Epithelial cell of esophagus (primary cell): ENCODE results near the gene SFMBT1.

ENCODE experiments used
- DNase-seq: peaks from one replicate; pipeline ENCODE4 v3.0.0; 2010; ENCODE audit warnings: low read depth
- H3K4me3 ChIP-seq: 2 replicates; pipeline ENCODE4 v1.5.1; 2011; ENCODE audit warnings: mild to moderate bottlenecking, low read length, control low read depth
- CTCF ChIP-seq: IDR thresholded peaks from 2 replicates; pipeline ENCODE4 v1.5.1; 2011; ENCODE audit warnings: low read depth, mild to moderate bottlenecking, low read length, control low read depth, inconsistent platforms; ENCODE audit not compliant: insufficient read depth; ENCODE audit errors: missing control alignments

Gene SFMBT1

DNA sequence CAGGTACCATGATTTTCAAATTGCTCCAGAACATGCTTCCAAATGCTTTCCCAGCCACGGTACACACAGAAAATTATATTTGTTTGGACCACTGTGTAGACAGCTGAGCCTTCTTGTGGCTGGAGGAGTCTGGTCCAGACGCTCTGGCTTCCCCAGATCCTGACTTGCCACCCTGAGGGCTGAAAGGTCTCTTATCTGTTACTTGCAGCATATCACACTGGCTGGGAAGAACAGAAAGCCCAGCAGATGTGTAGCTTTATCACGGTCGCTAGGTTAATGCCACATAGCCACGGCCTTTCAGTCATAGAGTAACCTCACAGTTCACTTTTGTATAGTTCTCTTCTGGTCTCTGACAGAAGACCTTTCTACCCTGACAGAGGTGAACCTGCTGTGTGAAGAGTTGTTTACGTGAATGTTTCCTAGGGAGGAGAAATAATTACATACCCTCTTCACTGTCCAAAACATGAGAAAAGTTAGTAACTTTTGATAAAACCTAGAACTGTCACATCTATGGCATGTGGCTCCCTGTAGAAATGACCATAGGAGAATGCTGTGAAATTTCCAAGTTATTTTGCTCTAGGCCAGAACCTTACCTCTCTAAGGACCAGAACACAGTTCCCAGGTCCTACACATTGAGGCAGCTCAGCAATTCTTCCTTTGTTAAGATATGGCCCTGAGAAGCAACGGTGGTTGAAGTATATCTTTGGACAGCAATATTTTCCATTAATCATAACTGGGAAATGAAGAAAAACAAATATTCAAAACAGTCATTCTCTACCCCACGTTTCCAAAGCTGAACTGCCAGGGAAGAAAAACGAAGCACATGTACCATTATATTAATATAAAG is 132.8 kb downstream of the SFMBT1 start:
- DNase-seq: no peak
- no peak overlapping the region for H3K4me3 ChIP-seq
- TF ChIP-seq CTCF: no peak

GRCh38 chr3:52910823-52911222 is 135.1 kb downstream of the SFMBT1 start:
- DNase-seq: no peak
- TF ChIP-seq CTCF: no peak
- no peak overlapping the region for H3K4me3 ChIP-seq

DNA sequence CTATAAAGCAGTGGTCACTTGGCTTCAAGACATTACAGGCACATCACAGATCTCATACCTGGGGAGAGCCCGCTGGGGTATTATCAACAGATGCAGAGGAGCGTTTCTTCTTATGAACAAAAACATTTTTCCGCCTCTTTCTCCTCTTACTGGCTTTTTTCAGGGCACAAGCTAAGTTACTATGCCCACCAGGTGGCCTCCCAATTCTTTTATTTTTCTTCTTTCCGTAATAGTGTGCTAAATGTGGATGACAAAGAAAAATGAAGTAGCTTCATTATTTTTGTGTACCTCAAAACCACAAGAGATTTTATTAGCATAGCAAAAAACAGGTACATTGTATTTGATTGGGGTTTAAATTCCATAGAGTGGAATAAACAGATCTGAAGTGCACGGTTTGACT is 138.4 kb downstream of the SFMBT1 start:
- TF ChIP-seq CTCF: no peak
- DNase-seq: no peak
- no peak overlapping the region for H3K4me3 ChIP-seq

DNA sequence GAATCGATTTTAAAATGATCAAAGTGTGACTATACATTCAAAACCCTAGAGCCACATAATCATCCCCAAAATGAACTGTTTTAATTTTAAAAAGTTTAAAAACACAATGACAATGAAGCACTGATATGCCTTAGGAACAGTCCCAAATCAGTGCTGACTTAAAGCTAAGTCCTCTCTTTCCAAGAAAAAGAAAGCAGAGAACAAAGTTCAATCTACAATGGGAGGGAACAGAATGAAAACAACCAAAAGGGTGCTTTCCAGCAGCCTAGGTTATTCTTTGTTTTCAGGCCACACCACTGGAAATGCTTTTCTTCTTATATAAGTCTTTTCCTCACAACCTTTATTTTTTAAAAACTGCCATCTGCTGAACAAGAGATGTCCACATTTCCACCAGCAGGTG is 141.3 kb downstream of the SFMBT1 start:
- no peak for DNase-seq
- no peak overlapping the region for H3K4me3 ChIP-seq
- TF ChIP-seq CTCF: no peak

DNA sequence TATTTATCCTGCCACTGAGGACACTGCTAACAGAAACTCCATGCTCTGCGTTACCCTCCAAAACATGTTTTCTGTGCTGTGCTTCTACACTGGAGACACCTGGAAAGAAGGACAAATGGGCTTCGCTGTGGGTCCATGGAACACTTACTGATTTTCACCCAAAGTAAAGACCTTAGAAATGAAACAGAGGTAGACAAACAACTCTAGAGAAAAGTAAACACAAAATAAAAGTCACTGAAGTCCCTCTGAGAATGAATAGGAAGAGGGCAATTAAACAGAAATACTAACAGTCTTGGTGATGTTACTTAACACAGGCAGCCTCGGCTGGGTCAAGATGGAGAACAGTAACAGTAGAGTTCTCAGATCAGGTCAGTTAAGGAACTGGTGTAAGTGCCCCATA is 141.9 kb downstream of the SFMBT1 start:
- no peak for TF ChIP-seq CTCF
- H3K4me3 ChIP-seq: no peak overlapping the region
- DNase-seq: no peak

GRCh38 chr3:52897130-52898122 is 148.4 kb downstream of the SFMBT1 start, which contains the start of gene STIMATE:
Gene STIMATE (minus strand): TSS chr3:52897548. CDS start chr3:52897450, 98 bp downstream.
- TF ChIP-seq CTCF: no peak
- DNase-seq: peak; percentile 90
- peak within 1 kb of the TSS; percentile 73 for H3K4me3 ChIP-seq
